DMS53 treated with DMSO at 0.1 percent for 48 hours (cell line): ENCODE results near the gene CRLF3.
"Not testable (repeated sequence)": the region's sequence is repeated elsewhere in the genome, so short reads cannot be mapped to it uniquely, and the experiment has no call there.

ENCODE experiments used
- DNase-seq: peaks from one replicate; lab custom pipeline; 2025; ENCODE audit not compliant: unreplicated experiment; lab: John Stamatoyannopoulos, UW

The CRLF3 gene

GRCh38 chr17:30747621-30748020 is 76.9 kb downstream of the CRLF3 start:
- not testable (repeated sequence) for DNase-seq

GRCh38 chr17:30742669-30743068 is 81.8 kb downstream of the CRLF3 start:
- DNase-seq: not testable (repeated sequence)

GRCh38 chr17:30736371-30736770 is 88.1 kb downstream of the CRLF3 start:
- DNase-seq: not testable (repeated sequence)

- DNase-seq: not testable (repeated sequence)
Observed at GRCh38 chr17:30735644-30736043, 88.8 kb downstream of the CRLF3 start.

GRCh38 chr17:30735206-30735605 is 89.3 kb downstream of the CRLF3 start:
- not testable (repeated sequence) for DNase-seq

GRCh38 chr17:30734153-30734552 is 90.3 kb downstream of the CRLF3 start:
- DNase-seq: not testable (repeated sequence)
